Measurements from ENCODE around the gene FBXW11.

GRCh38 chr5:172015346-172015745 is 8.9 kb upstream of the FBXW11 start:
- TF ChIP-seq, protein P1, sequence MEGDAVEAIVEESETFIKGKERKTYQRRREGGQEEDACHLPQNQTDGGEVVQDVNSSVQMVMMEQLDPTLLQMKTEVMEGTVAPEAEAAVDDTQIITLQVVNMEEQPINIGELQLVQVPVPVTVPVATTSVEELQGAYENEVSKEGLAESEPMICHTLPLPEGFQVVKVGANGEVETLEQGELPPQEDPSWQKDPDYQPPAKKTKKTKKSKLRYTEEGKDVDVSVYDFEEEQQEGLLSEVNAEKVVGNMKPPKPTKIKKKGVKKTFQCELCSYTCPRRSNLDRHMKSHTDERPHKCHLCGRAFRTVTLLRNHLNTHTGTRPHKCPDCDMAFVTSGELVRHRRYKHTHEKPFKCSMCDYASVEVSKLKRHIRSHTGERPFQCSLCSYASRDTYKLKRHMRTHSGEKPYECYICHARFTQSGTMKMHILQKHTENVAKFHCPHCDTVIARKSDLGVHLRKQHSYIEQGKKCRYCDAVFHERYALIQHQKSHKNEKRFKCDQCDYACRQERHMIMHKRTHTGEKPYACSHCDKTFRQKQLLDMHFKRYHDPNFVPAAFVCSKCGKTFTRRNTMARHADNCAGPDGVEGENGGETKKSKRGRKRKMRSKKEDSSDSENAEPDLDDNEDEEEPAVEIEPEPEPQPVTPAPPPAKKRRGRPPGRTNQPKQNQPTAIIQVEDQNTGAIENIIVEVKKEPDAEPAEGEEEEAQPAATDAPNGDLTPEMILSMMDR (IDR thresholded peaks at IDR 0.05) = no peak
- no peak for TF ChIP-seq POLR2AphosphoS5 (IDR thresholded peaks at IDR 0.05)
- no peak for TF ChIP-seq POLR2A (IDR thresholded peaks at IDR 0.05)
- no peak for TF ChIP-seq EP300 (IDR thresholded peaks at IDR 0.05; ENCODE audit: low read depth)

All from transverse colon (tissue), 4 donors.